OCI-LY1 (cell line): Measurements from ENCODE around the gene FOXN3.

Experiments used
- H2AFZ ChIP-seq: fragments of 200-600 bp; sonication (generic), shearing (Covaris generic); 2 replicates; pipeline ENCODE4 v1.6.0; 2014; ENCODE audit warnings: antibody characterized with exemption, mild to moderate bottlenecking, low read length
- H3F3A ChIP-seq: fragments of 200-600 bp; sonication (generic), shearing (Covaris generic); 2 replicates; pipeline ENCODE4 v1.6.0; 2014; ENCODE audit warnings: mild to moderate bottlenecking, antibody characterized with exemption, low read length, moderate library complexity; ENCODE audit not compliant: insufficient read depth
- H3K27ac ChIP-seq: fragments of 200-600 bp; sonication (generic); 2 replicates; pipeline ENCODE4 v1.5.1; 2014; ENCODE audit warnings: low read length, mixed run types, mild to moderate bottlenecking, low read depth; ENCODE audit not compliant: poor library complexity, severe bottlenecking
- H3K27me3 ChIP-seq: fragments of 200-600 bp; sonication (generic); 2 replicates; pipeline ENCODE4 v1.6.0; 2014; ENCODE audit warnings: antibody characterized with exemption, mild to moderate bottlenecking, low read length, moderate library complexity; ENCODE audit not compliant: insufficient read depth
- H3K36me3 ChIP-seq: fragments of 200-600 bp; sonication (generic); 2 replicates; pipeline ENCODE4 v1.6.1; 2014; ENCODE audit warnings: mild to moderate bottlenecking, antibody characterized with exemption, low read length, moderate library complexity, mixed read lengths; ENCODE audit not compliant: insufficient read depth
- H3K4me1 ChIP-seq: fragments of 200-600 bp; sonication (generic); 2 replicates; pipeline ENCODE4 v1.5.1; 2014; ENCODE audit warnings: mild to moderate bottlenecking, low read length, moderate library complexity; ENCODE audit not compliant: insufficient read depth, severe bottlenecking
- H3K4me2 ChIP-seq: fragments of 200-600 bp; sonication (generic), shearing (Covaris generic); 2 replicates; pipeline ENCODE4 v1.6.1; 2014; ENCODE audit warnings: low read length
- H3K4me3 ChIP-seq: fragments of 200-600 bp; sonication (generic); 2 replicates; pipeline ENCODE4 v1.5.1; 2014; ENCODE audit warnings: low read length, low read depth, mild to moderate bottlenecking, mixed read lengths; ENCODE audit not compliant: poor library complexity, severe bottlenecking
- H3K79me2 ChIP-seq: fragments of 200-600 bp; shearing (Covaris generic); 2 replicates; pipeline ENCODE4 v1.6.1; 2016; ENCODE audit warnings: mixed run types, low read length, mixed read lengths; ENCODE audit not compliant: insufficient read depth
- H3K9ac ChIP-seq: fragments of 200-600 bp; sonication (generic), shearing (Covaris generic); 2 replicates; pipeline ENCODE4 v1.6.1; 2014; ENCODE audit warnings: mild to moderate bottlenecking, low read length, mixed read lengths
- H3K9me2 ChIP-seq: fragments of 200-600 bp; sonication (generic), shearing (Covaris generic); 2 replicates; pipeline ENCODE4 v1.6.1; 2014; ENCODE audit warnings: low read depth, mild to moderate bottlenecking, low read length, mixed read lengths
- H3K9me3 ChIP-seq: fragments of 200-600 bp; shearing (Covaris generic); 2 replicates; pipeline ENCODE4 v1.6.1; 2014; ENCODE audit warnings: low read length, mixed read lengths
- H4K20me1 ChIP-seq: fragments of 200-600 bp; sonication (generic), shearing (Covaris generic); 2 replicates; pipeline ENCODE4 v1.6.0; 2016; ENCODE audit warnings: mild to moderate bottlenecking, low read length; ENCODE audit not compliant: insufficient read depth
- CTCF ChIP-seq: fragments of 200-600 bp; sonication (generic), shearing (Covaris generic); IDR thresholded peaks from 2 replicates; pipeline ENCODE4 v1.5.1; 2017; ENCODE audit warnings: mild to moderate bottlenecking, antibody characterized with exemption, low read length, moderate library complexity, mixed read lengths
- EZH2 ChIP-seq: fragments of 200-600 bp; sonication (generic), shearing (Covaris generic); IDR thresholded peaks from 2 replicates; pipeline ENCODE4 v1.8.0; 2017; ENCODE audit warnings: borderline replicate concordance, mixed run types, mild to moderate bottlenecking, antibody characterized with exemption, low read length, moderate library complexity, mixed read lengths

FOXN3 gene

DNA sequence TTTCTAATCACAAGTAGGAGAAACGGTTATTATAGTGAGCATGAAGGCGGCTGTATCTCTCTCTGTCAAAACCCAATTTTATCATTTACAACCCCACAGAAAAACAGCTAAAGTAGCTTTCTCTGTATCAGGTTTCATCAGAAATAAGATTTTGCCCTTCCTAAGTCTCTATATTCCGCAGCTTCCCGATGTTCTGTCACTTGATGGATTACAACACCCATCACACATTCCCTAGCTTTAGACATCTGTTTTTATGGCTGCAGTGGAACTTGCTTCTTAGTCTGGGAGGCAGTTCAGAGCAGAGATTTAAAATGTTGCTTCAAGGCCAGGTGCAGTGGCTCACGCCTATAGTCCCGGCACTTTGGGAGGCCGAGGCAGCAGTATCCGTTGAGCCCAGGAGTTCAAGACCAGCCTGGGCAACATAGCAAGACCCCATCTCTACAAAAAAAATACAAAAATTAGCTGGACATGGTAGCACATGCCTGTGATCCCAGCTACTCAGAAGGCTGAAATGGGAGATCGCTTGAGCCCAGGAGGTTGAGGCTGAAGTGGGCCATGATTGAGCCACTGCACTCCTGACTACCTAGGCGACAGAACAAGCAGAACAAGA, 27.6 kb upstream of the FOXN3 start:
- H3K9me2 ChIP-seq, result no peaks in the 10 kb centered on the region
- H3K4me2 ChIP-seq, result peak overlapping the region; percentile 0; the same call in 1 of the 2 replicates
- H2AFZ ChIP-seq, result no peak overlapping the region
- H3K9ac ChIP-seq, result no peak overlapping the region
- no peaks in the 10 kb centered on the region for H3K79me2 ChIP-seq
- TF ChIP-seq EZH2 (no peak), CTCF (no peak)
- H3K27ac ChIP-seq, result peak overlapping the region; percentile 46
- H3K36me3 ChIP-seq, result no peaks in the 10 kb centered on the region
- peaks cover 29% of the 10 kb centered on the region for H3K4me1 ChIP-seq
- no peak overlapping the region for H3K4me3 ChIP-seq
- H3K9me3 ChIP-seq, result no peaks in the 10 kb centered on the region
- no peaks in the 10 kb centered on the region for H3K27me3 ChIP-seq
- no peaks in the 10 kb centered on the region for H3F3A ChIP-seq
- H4K20me1 ChIP-seq, result no peaks in the 10 kb centered on the region

DNA sequence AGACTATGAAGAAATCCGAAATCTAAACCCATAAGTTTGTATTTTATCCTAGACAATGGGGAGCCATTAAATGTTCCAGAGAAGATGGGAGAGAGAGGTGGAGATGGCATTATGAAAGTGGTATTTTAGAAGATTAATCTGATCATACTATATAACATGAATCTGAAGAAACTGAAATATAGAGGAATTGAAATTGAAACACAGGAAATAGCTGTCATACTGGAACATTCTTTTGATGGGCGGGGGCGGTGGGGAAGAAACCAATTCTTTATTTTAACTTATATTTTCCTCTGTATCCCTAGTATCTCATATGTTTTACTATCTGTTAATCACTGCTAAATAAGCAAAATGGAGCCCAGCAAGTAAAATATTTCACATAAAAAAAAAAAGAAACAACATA, 27.0 kb upstream of the FOXN3 start:
- Histone ChIP-seq H2AFZ (no peak overlapping the region), H3K9me3 (no peaks in the 10 kb centered on the region), H3K4me3 (no peak overlapping the region), H3F3A (no peaks in the 10 kb centered on the region), H3K9me2 (no peaks in the 10 kb centered on the region), H3K27me3 (no peaks in the 10 kb centered on the region), H3K9ac (no peak overlapping the region), H3K4me2 (peak overlapping the region; percentile 0; the same call in 1 of the 2 replicates), H3K79me2 (no peaks in the 10 kb centered on the region), H3K36me3 (no peaks in the 10 kb centered on the region), H3K27ac (peak overlapping the region; percentile 46), H4K20me1 (no peaks in the 10 kb centered on the region), H3K4me1 (peaks cover 29% of the 10 kb centered on the region)
- TF ChIP-seq EZH2 (no peak), CTCF (no peak)

GRCh38 chr14:89443042-89443629, 26.1 kb upstream of the FOXN3 start:
- no peak overlapping the region for H3K4me2 ChIP-seq
- TF ChIP-seq CTCF (no peak), EZH2 (no peak)
- H3K36me3 ChIP-seq, result no peaks in the 10 kb centered on the region
- no peaks in the 10 kb centered on the region for H3K79me2 ChIP-seq
- no peaks in the 10 kb centered on the region for H3K9me2 ChIP-seq
- H3F3A ChIP-seq, result no peaks in the 10 kb centered on the region
- H4K20me1 ChIP-seq, result no peaks in the 10 kb centered on the region
- H3K9me3 ChIP-seq, result no peaks in the 10 kb centered on the region
- no peak overlapping the region for H3K4me3 ChIP-seq
- no peak overlapping the region for H3K27ac ChIP-seq
- no peaks in the 10 kb centered on the region for H3K27me3 ChIP-seq
- H2AFZ ChIP-seq, result no peak overlapping the region; the same call in 1 of the 2 replicates
- H3K9ac ChIP-seq, result no peak overlapping the region
- peaks cover 29% of the 10 kb centered on the region for H3K4me1 ChIP-seq
